ENCODE measurements around the gene PARVA.

DNA sequence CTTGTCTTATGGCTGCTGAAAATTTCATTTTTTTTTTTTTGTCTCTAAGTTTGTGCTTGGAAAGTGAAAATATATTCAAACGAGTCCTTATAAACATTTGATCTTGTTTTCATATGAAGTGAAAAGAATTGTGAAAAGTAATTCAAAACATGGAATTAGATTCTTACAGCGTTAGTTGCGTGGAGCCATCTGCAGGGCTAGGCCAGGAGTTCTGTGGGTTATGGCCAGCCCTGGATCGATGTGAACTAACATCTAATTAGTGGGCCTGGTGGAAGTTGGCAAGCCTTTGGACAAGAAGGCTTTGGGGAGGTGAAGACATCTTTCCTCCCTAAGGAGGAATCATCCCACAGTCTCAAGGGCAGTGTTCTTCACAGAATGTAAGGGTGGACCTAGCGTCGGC is 37.2 kb downstream of the PARVA start:
- TF ChIP-seq, protein P1, sequence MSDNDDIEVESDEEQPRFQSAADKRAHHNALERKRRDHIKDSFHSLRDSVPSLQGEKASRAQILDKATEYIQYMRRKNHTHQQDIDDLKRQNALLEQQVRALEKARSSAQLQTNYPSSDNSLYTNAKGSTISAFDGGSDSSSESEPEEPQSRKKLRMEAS (IDR thresholded peaks at IDR 0.05) = no peak
- TF ChIP-seq NR2F2 (IDR thresholded peaks at IDR 0.05) (no peak), TAF1 (conservative IDR thresholded peaks at IDR 0.05) (no peak), RAD21 (IDR thresholded peaks at IDR 0.05) (no peak), GABPA (IDR thresholded peaks at IDR 0.05 in 1 of 2, conservative IDR thresholded peaks at IDR 0.05 in 1 of 2) (no peak), HNF4A (conservative IDR thresholded peaks at IDR 0.05) (no peak)
- TF ChIP-seq, protein P2, sequence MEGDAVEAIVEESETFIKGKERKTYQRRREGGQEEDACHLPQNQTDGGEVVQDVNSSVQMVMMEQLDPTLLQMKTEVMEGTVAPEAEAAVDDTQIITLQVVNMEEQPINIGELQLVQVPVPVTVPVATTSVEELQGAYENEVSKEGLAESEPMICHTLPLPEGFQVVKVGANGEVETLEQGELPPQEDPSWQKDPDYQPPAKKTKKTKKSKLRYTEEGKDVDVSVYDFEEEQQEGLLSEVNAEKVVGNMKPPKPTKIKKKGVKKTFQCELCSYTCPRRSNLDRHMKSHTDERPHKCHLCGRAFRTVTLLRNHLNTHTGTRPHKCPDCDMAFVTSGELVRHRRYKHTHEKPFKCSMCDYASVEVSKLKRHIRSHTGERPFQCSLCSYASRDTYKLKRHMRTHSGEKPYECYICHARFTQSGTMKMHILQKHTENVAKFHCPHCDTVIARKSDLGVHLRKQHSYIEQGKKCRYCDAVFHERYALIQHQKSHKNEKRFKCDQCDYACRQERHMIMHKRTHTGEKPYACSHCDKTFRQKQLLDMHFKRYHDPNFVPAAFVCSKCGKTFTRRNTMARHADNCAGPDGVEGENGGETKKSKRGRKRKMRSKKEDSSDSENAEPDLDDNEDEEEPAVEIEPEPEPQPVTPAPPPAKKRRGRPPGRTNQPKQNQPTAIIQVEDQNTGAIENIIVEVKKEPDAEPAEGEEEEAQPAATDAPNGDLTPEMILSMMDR (IDR thresholded peaks at IDR 0.05; ENCODE audit: low read depth, low read length, missing input control) = no peak
- TF ChIP-seq, protein P3, sequence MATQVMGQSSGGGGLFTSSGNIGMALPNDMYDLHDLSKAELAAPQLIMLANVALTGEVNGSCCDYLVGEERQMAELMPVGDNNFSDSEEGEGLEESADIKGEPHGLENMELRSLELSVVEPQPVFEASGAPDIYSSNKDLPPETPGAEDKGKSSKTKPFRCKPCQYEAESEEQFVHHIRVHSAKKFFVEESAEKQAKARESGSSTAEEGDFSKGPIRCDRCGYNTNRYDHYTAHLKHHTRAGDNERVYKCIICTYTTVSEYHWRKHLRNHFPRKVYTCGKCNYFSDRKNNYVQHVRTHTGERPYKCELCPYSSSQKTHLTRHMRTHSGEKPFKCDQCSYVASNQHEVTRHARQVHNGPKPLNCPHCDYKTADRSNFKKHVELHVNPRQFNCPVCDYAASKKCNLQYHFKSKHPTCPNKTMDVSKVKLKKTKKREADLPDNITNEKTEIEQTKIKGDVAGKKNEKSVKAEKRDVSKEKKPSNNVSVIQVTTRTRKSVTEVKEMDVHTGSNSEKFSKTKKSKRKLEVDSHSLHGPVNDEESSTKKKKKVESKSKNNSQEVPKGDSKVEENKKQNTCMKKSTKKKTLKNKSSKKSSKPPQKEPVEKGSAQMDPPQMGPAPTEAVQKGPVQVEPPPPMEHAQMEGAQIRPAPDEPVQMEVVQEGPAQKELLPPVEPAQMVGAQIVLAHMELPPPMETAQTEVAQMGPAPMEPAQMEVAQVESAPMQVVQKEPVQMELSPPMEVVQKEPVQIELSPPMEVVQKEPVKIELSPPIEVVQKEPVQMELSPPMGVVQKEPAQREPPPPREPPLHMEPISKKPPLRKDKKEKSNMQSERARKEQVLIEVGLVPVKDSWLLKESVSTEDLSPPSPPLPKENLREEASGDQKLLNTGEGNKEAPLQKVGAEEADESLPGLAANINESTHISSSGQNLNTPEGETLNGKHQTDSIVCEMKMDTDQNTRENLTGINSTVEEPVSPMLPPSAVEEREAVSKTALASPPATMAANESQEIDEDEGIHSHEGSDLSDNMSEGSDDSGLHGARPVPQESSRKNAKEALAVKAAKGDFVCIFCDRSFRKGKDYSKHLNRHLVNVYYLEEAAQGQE (IDR thresholded peaks at IDR 0.05) = no peak
- TF ChIP-seq, protein P4, sequence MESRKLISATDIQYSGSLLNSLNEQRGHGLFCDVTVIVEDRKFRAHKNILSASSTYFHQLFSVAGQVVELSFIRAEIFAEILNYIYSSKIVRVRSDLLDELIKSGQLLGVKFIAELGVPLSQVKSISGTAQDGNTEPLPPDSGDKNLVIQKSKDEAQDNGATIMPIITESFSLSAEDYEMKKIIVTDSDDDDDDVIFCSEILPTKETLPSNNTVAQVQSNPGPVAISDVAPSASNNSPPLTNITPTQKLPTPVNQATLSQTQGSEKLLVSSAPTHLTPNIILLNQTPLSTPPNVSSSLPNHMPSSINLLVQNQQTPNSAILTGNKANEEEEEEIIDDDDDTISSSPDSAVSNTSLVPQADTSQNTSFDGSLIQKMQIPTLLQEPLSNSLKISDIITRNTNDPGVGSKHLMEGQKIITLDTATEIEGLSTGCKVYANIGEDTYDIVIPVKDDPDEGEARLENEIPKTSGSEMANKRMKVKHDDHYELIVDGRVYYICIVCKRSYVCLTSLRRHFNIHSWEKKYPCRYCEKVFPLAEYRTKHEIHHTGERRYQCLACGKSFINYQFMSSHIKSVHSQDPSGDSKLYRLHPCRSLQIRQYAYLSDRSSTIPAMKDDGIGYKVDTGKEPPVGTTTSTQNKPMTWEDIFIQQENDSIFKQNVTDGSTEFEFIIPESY (IDR thresholded peaks at IDR 0.05) = no peak

Measured in liver (tissue), 3 donors.